ENCODE results near the gene MIEN1.
"Not testable (repeated sequence)": the region's sequence is repeated elsewhere in the genome, so short reads cannot be mapped to it uniquely, and the experiment has no call there.

Gene MIEN1

DNA sequence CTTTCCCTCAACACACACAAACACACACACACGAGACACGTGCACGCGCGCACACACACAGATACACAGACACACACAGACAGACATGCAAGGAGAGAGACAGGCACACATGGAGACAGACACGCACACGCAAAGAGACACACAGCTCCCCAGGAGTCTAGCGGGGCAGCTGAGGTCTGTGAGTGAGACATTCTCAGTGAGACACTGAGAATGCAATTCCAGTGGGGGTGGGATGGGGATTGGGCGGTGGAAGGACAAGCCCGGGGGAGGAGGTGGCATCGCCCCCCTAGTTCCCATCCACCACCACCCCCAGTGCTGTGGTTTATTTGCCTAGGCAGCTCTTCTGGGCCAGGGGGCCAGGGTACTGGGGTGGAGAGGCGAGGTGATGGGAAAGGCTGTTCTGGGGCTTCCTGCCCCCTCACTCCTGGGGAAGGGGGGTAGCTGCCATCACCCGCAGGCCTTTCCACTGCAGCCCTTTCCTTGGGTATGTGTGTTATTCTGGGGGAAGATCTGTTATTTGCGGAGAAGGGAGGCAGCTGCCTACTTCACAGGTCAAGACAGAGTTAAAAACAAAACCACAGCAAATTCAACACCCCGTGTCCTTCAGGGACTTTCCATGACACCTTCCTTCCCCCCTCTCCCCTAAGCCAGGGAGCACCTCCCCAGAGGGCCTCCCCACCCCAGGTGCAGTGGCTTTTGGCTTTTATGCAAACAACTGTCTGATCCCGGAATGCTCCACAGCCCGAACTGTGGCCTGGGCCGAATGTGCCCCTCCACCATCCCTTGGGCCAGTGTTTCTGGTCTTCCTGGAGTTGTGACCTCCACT lies 25.4 kb upstream of the MIEN1 start:
- no peak for DNase-seq (ENCODE audit: low read depth)

- DNase-seq (ENCODE audit: low read depth), result no peak
Observed at GRCh38 chr17:39754958-39755553, 24.7 kb upstream of the MIEN1 start.

GRCh38 chr17:39754161-39754957 lies 24.0 kb upstream of the MIEN1 start:
- DNase-seq (ENCODE audit: low read depth), result peak; percentile 91

DNA sequence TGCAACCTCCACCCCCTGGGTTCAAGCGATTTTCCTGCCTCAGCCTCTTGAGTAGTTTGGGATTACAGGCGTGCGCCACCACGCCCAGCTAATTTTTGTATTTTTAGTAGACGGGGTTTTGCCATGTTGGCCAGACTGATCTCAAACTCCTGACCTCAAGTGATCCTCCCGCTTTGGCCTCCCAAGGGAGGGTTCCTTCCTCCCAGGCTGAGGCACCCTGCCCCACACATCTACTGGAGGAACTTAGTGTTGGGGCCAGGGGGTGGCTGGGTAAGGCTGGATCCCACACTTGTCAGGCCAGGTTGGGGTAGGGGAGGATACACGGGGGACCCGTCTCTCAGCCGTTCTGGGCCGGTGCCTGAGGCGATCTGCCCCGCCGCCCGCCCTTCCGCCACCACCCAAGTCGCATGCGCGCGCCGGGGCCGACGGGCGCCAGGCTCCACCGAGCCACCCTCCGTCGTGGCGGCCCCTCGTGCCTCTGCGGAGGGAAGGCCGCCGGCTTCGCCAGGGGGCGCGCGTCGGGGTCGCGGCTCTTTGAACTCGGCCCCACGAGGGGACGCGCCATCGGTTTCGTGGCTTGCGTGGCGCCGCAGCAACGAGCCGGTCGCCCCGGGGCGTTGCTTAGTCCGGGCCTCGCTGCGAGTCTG lies 23.3 kb upstream of the MIEN1 start:
- DNase-seq (ENCODE audit: low read depth), result peak; percentile 60

- DNase-seq (ENCODE audit: low read depth), result no peak
Observed at GRCh38 chr17:39752241-39752881, 22.0 kb upstream of the MIEN1 start.

DNA sequence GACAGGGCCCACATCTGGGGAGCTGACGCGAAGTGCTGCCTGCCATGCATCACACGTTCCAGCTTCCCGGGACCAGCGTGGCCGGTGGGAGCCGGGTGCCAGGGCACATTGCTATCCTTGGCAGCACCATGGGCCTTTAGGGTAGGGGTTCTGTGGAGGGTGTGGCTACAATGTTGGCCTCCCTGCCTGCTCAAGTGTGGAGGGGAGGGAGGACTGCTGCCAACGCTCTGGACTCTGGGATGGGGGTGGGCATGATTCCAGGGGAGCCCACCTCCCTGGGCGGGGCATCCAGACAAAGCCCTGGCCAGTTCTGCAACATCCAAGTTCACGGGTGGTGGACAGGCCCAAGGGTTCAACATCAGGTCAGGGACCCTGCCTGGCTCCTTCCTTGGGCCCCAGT lies 21.3 kb upstream of the MIEN1 start:
- DNase-seq (ENCODE audit: low read depth), result no peak

GRCh38 chr17:39751016-39751543 lies 20.7 kb upstream of the MIEN1 start:
- no peak for DNase-seq (ENCODE audit: low read depth)

DNA sequence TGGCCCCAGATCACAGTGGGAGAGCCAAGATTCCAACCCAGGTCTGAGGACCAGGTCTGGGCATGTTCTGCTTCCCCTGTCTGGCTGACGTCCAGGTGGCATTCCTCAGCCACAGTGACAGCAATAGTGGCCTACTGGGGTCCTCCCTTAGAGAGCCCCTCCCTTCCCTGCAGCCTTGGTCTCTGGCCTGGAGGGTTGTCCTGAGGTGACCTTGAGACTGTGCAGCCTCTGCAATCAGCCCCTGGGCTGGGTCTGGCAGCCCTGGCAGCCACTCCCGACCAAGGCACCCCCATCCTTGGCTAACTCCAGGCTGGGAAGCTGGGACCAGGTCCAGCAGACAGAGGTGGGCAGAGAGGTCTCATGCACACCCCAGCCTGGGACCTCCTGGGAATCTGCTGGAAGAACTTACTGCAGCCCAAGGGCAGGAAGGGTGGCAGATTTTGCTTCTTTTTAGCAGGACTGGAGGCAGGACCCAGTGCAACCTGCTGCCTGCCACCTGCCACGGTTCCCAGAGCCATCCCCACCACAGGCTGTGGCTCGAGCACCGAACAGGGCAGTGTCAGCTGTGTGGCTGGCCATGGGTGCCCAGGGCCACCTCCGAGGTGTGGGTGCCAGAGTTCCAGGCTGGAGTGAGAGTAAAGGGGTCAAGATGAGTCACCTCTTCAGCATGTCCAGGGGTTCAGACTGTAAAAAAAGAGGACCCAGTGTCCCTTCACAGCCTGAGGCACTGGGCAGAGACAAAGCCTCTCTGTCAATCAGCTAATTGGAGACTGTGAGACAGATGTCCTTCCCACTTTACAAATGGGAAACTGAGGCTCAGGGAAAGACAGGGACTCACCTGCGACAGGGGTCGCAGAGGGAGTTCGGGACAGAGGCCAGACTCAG lies 20.0 kb upstream of the MIEN1 start:
- no peak for DNase-seq (ENCODE audit: low read depth)

DNA sequence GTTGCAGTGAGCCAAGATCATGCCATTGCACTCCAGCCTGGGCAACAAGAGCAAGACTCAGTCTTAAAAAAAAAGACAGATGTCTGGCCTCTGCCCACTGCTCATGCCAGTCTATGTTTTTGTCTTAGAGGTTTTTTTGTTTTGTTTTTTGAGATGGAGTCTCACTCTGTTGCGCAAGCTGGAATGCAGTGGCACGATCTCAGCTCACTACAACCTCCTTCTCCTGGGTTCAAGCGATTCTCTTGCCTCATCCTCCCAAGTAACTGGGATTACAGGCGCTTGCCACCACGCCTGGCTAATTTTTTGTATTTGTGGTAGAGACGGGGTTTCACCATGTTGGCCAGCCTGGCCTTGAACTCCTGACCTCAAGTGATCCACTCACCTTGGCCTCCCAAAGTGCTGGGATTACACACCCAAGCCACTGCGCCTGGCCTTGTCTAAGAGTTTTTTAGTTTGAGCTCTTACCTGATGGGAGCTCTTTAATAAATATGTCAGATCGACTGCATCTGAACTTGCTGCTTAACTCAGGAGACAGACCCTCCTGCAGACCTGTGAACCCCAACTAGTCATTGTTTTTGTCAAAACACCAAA lies 18.2 kb upstream of the MIEN1 start:
- not testable (repeated sequence) for DNase-seq (ENCODE audit: low read depth)

GRCh38 chr17:39747745-39748144 lies 17.4 kb upstream of the MIEN1 start:
- no peak for DNase-seq (ENCODE audit: low read depth)

GRCh38 chr17:39746145-39746461 lies 15.8 kb upstream of the MIEN1 start:
- DNase-seq (ENCODE audit: low read depth), result no peak

DNA sequence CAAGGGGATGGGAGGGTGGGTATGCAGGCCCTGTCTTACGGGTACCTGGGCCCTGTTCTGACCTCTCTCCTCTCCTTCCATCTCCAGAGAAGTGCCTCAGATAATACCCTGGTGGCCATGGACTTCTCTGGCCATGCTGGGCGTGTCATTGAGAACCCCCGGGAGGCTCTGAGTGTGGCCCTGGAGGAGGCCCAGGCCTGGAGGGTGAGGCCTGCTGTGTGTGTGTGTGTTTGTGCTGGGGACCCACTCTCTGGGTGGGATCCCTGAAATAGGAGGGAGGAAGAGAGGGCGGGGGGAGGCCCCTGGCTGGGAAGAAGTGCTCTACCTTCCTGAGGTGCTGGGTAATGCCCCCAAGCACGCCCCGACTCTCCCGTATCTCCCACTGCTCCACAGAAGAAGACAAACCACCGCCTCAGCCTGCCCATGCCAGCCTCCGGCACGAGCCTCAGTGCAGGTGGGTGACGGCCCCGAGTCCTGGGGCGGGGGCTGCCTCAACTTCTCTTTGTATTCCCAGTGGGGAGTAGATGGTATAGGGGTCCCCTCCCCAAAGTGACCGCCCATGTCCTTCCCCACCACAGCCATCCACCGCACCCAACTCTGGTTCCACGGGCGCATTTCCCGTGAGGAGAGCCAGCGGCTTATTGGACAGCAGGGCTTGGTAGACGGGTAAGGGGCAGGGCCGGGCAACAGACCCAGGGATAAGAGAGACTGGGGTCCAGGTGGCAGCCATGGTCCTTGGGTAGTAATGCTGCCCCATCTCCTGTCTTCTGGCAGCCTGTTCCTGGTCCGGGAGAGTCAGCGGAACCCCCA lies 15.2 kb upstream of the MIEN1 start:
- DNase-seq (ENCODE audit: low read depth), result no peak

DNA sequence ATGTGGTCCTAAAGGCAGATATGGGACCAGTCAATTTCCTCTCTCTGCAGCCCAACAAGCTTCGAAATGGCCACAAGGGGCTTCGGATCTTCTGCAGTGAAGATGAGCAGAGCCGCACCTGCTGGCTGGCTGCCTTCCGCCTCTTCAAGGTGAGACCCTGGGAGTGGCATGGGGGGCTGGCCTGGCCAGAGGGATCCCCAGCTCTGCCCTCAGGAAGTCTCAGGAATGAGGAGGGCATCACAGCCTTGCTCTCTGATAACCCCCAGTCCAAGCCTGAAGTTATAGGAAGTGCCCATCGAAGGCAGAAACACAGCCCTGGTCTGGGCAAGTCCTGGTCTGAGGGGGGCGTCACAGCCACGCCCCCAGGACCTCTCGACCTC lies 14.5 kb upstream of the MIEN1 start:
- DNase-seq (ENCODE audit: low read depth), result no peak

DNA sequence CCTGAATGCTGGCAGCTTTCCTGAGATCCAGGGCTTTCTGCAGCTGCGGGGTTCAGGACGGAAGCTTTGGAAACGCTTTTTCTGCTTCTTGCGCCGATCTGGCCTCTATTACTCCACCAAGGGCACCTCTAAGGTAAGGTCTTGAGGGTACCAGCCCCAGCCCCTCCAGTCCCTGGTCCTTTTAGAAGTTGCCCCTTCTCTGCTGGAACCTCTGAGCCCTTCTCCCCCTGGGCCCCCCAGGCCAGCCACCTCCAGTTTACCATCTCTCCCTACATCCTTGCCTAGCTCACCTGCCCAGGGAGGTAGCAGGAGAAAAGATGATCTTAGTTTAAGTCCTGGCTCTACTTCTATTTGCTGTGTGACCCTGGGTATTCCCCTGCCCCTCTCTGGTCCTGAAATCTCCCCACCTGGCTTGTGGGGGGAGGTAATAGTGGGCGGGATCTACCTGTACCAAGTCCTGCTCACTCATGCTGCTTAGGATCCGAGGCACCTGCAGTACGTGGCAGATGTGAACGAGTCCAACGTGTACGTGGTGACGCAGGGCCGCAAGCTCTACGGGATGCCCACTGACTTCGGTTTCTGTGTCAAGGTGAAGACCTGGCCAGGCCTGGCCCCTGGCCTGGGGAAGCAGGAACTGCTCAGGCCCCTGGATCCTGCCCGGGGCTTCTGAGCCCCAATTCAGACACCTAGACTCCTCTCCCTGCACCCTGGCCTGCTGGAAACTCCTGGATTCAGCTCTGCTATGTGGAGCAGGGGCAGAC lies 13.9 kb upstream of the MIEN1 start:
- DNase-seq (ENCODE audit: low read depth), result no peak

- no peak for DNase-seq (ENCODE audit: low read depth)
Observed at GRCh38 chr17:39742856-39743436, 12.6 kb upstream of the MIEN1 start.

- DNase-seq (ENCODE audit: low read depth), result no peak
Observed at GRCh38 chr17:39742126-39742855, 12.0 kb upstream of the MIEN1 start.

DNA sequence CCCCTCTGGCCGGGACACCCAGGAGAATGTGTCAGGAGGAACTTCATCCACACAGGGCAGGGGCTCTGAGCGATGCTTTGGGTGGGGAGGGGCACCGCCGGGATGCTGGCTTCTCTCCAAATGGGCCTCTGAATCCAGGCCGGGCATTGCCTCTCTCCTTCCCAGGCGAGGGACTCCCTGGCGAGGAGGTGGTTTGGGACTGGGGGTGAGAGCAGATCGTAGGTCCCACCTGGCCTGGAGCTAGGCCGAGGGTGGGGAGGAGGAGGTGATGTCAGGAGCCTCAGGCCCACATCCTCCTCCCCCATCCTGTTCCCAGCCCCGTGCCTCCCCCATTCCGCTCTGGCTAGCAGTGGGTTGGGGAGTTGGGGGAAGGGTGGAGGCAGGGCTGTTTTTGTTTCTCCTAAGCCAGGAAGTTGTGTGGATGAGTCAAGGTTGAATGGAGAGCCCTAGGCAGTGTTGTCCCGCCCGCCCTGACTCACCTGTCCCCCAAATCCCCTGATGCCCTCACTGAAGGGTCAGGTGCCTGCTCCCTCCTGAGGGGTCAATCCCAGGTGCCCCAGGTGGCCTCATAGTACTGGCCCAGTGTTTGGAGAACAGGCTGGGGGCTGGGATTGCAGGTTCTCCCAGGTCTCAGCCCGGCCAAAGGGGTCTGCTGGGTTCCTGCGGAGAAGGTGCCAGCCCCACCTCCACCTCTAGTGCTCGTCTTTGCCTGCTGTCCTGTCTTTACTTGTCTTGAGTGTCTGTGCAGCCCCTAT lies 10.2 kb upstream of the MIEN1 start:
- no peak for DNase-seq (ENCODE audit: low read depth)

Data from stimulated activated CD8-positive, alpha-beta memory T cell treated with anti-CD3 and anti-CD28 coated beads, Interleukin-15, amount 100 ng/mL, for 24 hours (primary cell).